GM12891 (cell line): Measurements from ENCODE around the gene RCOR1.

ENCODE experiments used
- DNase-seq: peaks from one replicate; pipeline ENCODE4 v3.0.0; 2011; ENCODE audit warnings: low spot score; ENCODE audit not compliant: insufficient read length
- FAIRE-seq: peaks from 2 replicates; lab custom pipeline; 2011; peaks lifted over from hg19 to GRCh38; lab: Jason Lieb, UNC
- PAX5 ChIP-seq: IDR thresholded peaks from 2 replicates; pipeline ENCODE4 v1.6.1; 2011; ENCODE audit warnings: low read length, moderate library complexity, mild to moderate bottlenecking; ENCODE audit not compliant: insufficient read depth, severe bottlenecking
- POLR2A ChIP-seq: IDR thresholded peaks from 2 replicates; pipeline ENCODE4 v1.6.1; 2011; ENCODE audit warnings: low read depth, low read length, control low read depth
- POLR2AphosphoS5 ChIP-seq: IDR thresholded peaks from 2 replicates; pipeline ENCODE4 v1.6.1; 2011; ENCODE audit warnings: low read depth, low read length, control low read depth
- POU2F2 ChIP-seq: IDR thresholded peaks from 2 replicates; pipeline ENCODE4 v1.6.1; 2011; ENCODE audit warnings: low read depth, mild to moderate bottlenecking, control low read depth, low read length, moderate library complexity
- SPI1 ChIP-seq: IDR thresholded peaks from 2 replicates; pipeline ENCODE4 v1.6.1; 2011; ENCODE audit warnings: low read depth, low read length, control low read depth
- TAF1 ChIP-seq: IDR thresholded peaks from 2 replicates; pipeline ENCODE4 v1.6.1; 2011; ENCODE audit warnings: low read depth, low read length, control low read depth

Gene RCOR1

GRCh38 chr14:102579696-102580549 lies 12.5 kb upstream of the RCOR1 start:
- TF ChIP-seq POU2F2: no peak
- TF ChIP-seq POLR2A: no peak
- no peak for TF ChIP-seq SPI1
- TF ChIP-seq POLR2AphosphoS5: no peak
- FAIRE-seq (no peak), DNase-seq (no peak)

- DNase-seq (no peak), FAIRE-seq (no peak)
- TF ChIP-seq POLR2AphosphoS5 (no peak), SPI1 (no peak), POLR2A (no peak), PAX5 (no peak), TAF1 (no peak), POU2F2 (no peak)
These were observed 11.8 kb upstream of the RCOR1 start for GRCh38 chr14:102580550-102581110.

GRCh38 chr14:102581193-102581592 lies 11.3 kb upstream of the RCOR1 start:
- FAIRE-seq (no peak), DNase-seq (no peak)
- TF ChIP-seq POU2F2: no peak
- no peak for TF ChIP-seq PAX5
- no peak for TF ChIP-seq POLR2A
- TF ChIP-seq SPI1: no peak
- no peak for TF ChIP-seq POLR2AphosphoS5
- TF ChIP-seq TAF1: no peak

GRCh38 chr14:102583726-102584125 lies 8.7 kb upstream of the RCOR1 start:
- TF ChIP-seq TAF1 (no peak), POU2F2 (no peak), SPI1 (no peak), POLR2AphosphoS5 (no peak), POLR2A (no peak), PAX5 (no peak)
- DNase-seq: no peak
- FAIRE-seq: no peak

- DNase-seq (no peak), FAIRE-seq (no peak)
- TF ChIP-seq POLR2A (no peak), SPI1 (no peak), POLR2AphosphoS5 (no peak), PAX5 (no peak), TAF1 (no peak), POU2F2 (no peak)
These were observed 7.3 kb upstream of the RCOR1 start for GRCh38 chr14:102584871-102585869.

GRCh38 chr14:102586420-102587104 lies 5.9 kb upstream of the RCOR1 start:
- FAIRE-seq (no peak), DNase-seq (no peak)
- TF ChIP-seq PAX5: no peak
- no peak for TF ChIP-seq SPI1
- TF ChIP-seq POLR2AphosphoS5: no peak
- no peak for TF ChIP-seq TAF1
- TF ChIP-seq POLR2A: no peak
- TF ChIP-seq POU2F2: no peak

- FAIRE-seq (no peak), DNase-seq (no peak)
- TF ChIP-seq POU2F2 (no peak), SPI1 (no peak), PAX5 (no peak), TAF1 (no peak), POLR2A (no peak)
These were observed 3.6 kb upstream of the RCOR1 start for GRCh38 chr14:102588821-102589220.

- no peak for DNase-seq
- TF ChIP-seq POLR2AphosphoS5 (no peak), PAX5 (no peak), SPI1 (no peak), POU2F2 (no peak), POLR2A (no peak), TAF1 (no peak)
- FAIRE-seq: no peak
These were observed 2.6 kb upstream of the RCOR1 start for GRCh38 chr14:102589761-102590290.
